IMR-90 (cell line): ENCODE measurements around the gene ADGRV1. TPM values are rescaled to one million over a fixed set of nuclear protein-coding genes. Genes with fewer than 3 reads are reported as not detected.

Source experiments
- ATAC-seq: fragments of 200-7000 bp; cut with Tn5 transposase; 2 replicates; pipeline ENCODE4 v1.9.1; 2020; ENCODE audit warnings: low read depth, mild to moderate bottlenecking, moderate library complexity
- BruUV-seq: library from RNA; stranded (reverse); fragments of 400-500 nt; replicated peaks from 2 replicates; lab custom pipeline; 2021; lab: Mats Ljungman, UMichigan
- CTCF ChIA-PET: fragments of 300-600 bp; formaldehyde crosslinking; extraction: SDS; loops from one replicate; lab custom pipeline; 2021; ENCODE audit warnings: antibody characterized with exemption; lab: Yijun Ruan, JAX
- POLR2A ChIA-PET: fragments of 300-600 bp; sonication (Branson Sonifier 250); formaldehyde crosslinking; loops from one replicate; lab custom pipeline; 2022; ENCODE audit warnings: antibody characterized with exemption; ENCODE audit not compliant: unreplicated experiment; lab: Charles Lee
- DNase-seq: peaks from one replicate; pipeline ENCODE4 v3.0.0; 2013
- H2AFZ ChIP-seq: replicated peaks from 2 replicates; pipeline ENCODE3; 2013; ENCODE audit warnings: low read length, mild to moderate bottlenecking; ENCODE audit not compliant: poor library complexity
- H2AK5ac ChIP-seq: 2 replicates; pipeline ENCODE4 v1.6.1; 2013; ENCODE audit warnings: low read depth, low read length, inconsistent platforms
- H2AK9ac ChIP-seq: replicated peaks from 2 replicates; pipeline ENCODE3; 2013; ENCODE audit warnings: mild to moderate bottlenecking, low read depth, low read length, moderate library complexity; ENCODE audit not compliant: poor library complexity
- H2BK120ac ChIP-seq: 2 replicates; pipeline ENCODE4 v1.6.1; 2013; ENCODE audit warnings: low read depth, low read length, inconsistent platforms
- H2BK15ac ChIP-seq: 3 replicates; pipeline ENCODE4 v1.6.1; 2013; ENCODE audit warnings: low read depth, low read length, inconsistent platforms
- H2BK20ac ChIP-seq: 2 replicates; pipeline ENCODE4 v1.6.1; 2013; ENCODE audit warnings: low read depth, mild to moderate bottlenecking, inconsistent platforms, low read length, moderate library complexity
- H2BK5ac ChIP-seq: 2 replicates; pipeline ENCODE4 v1.6.1; 2013; ENCODE audit warnings: mild to moderate bottlenecking, low read depth, low read length, inconsistent platforms; ENCODE audit not compliant: poor library complexity, severe bottlenecking
- H3K14ac ChIP-seq: replicated peaks from 2 replicates; pipeline ENCODE4 v1.6.1; 2013; ENCODE audit warnings: low read depth, low read length, inconsistent platforms
- H3K18ac ChIP-seq: 2 replicates; pipeline ENCODE4 v1.6.1; 2013; ENCODE audit warnings: low read depth, low read length, control low read depth
- H3K23ac ChIP-seq: 2 replicates; pipeline ENCODE4 v1.6.1; 2013; ENCODE audit warnings: low read depth, low read length, inconsistent platforms
- H3K27ac ChIP-seq: 2 replicates; pipeline ENCODE4 v1.5.1; 2013; ENCODE audit warnings: mild to moderate bottlenecking, control low read depth, low read length; ENCODE audit not compliant: insufficient read depth
- H3K27me3 ChIP-seq: 2 replicates; pipeline ENCODE4 v1.6.1; 2013; ENCODE audit warnings: low read length; ENCODE audit not compliant: control insufficient read depth, insufficient read depth
- H3K36me3 ChIP-seq: 2 replicates; pipeline ENCODE4 v1.6.1; 2013; ENCODE audit warnings: low read length, mixed read lengths; ENCODE audit not compliant: control insufficient read depth, insufficient read depth
- H3K4ac ChIP-seq: 2 replicates; pipeline ENCODE4 v1.6.1; 2013; ENCODE audit warnings: low read depth, low read length, inconsistent platforms
- H3K4me1 ChIP-seq: 2 replicates; pipeline ENCODE4 v1.6.1; 2013; ENCODE audit warnings: low read length, mixed read lengths; ENCODE audit not compliant: control insufficient read depth, insufficient read depth
- H3K4me2 ChIP-seq: 2 replicates; pipeline ENCODE4 v1.6.1; 2013; ENCODE audit warnings: low read depth, mild to moderate bottlenecking, control low read depth, low read length, moderate library complexity
- H3K4me3 ChIP-seq: 2 replicates; pipeline ENCODE4 v1.5.1; 2013; ENCODE audit warnings: low read depth, mild to moderate bottlenecking, control low read depth, low read length, moderate library complexity; ENCODE audit not compliant: insufficient read depth
- H3K56ac ChIP-seq: 2 replicates; pipeline ENCODE4 v1.6.1; 2013; ENCODE audit warnings: low read length, inconsistent platforms; ENCODE audit not compliant: insufficient read depth; ENCODE audit errors: extremely low read depth
- H3K79me1 ChIP-seq, 2 experiments: 2 replicates each; pipeline ENCODE4 v1.6.1; 2013; ENCODE audit warnings: low read length in 2 of 2, inconsistent platforms in 1 of 2, low read depth in 1 of 2
- H3K9ac ChIP-seq: 2 replicates; pipeline ENCODE4 v1.6.1; 2013; ENCODE audit warnings: low read depth, low read length, control low read depth
- H3K9me1 ChIP-seq: 2 replicates; pipeline ENCODE4 v1.6.1; 2013; ENCODE audit warnings: low read length, inconsistent platforms; ENCODE audit not compliant: insufficient read depth
- H3K9me3 ChIP-seq: 2 replicates; pipeline ENCODE4 v1.6.1; 2013; ENCODE audit warnings: low read length; ENCODE audit not compliant: control insufficient read depth, insufficient read depth
- H4K20me1 ChIP-seq: 2 replicates; pipeline ENCODE4 v1.6.1; 2013; ENCODE audit warnings: low read length, inconsistent platforms; ENCODE audit not compliant: insufficient read depth
- H4K5ac ChIP-seq: 2 replicates; pipeline ENCODE4 v1.6.1; 2013; ENCODE audit warnings: mild to moderate bottlenecking, low read depth, low read length, control low read depth
- H4K8ac ChIP-seq, 2 experiments: 2 replicates each; pipeline ENCODE4 v1.6.1; 2013; ENCODE audit warnings: low read depth in 2 of 2, low read length in 2 of 2, control low read depth in 1 of 2, inconsistent platforms in 1 of 2
- H4K91ac ChIP-seq: 2 replicates; pipeline ENCODE4 v1.6.1; 2013; ENCODE audit warnings: low read depth, low read length, inconsistent platforms; ENCODE audit not compliant: insufficient read depth
- BHLHE40 ChIP-seq: fragments of 150-350 bp; IDR thresholded peaks from 2 replicates; pipeline ENCODE4 v1.6.1; 2016; ENCODE audit warnings: mild to moderate bottlenecking, low read depth, low read length
- CEBPB ChIP-seq: IDR thresholded peaks from 2 replicates; pipeline ENCODE4 v1.6.1; 2012; ENCODE audit warnings: low read depth, low read length, improper control_type of control experiment
- CHD1 ChIP-seq: IDR thresholded peaks from 2 replicates; pipeline ENCODE4 v1.6.1; 2012; ENCODE audit warnings: low read depth, low read length, improper control_type of control experiment
- CTCF ChIP-seq: conservative IDR thresholded peaks from 2 replicates; pipeline ENCODE4 v1.5.1; 2012; ENCODE audit warnings: mild to moderate bottlenecking, low read depth, low read length, improper control_type of control experiment
- ELK1 ChIP-seq: fragments of 150-350 bp; IDR thresholded peaks from 2 replicates; pipeline ENCODE4 v1.6.1; 2016; ENCODE audit warnings: low read depth, mild to moderate bottlenecking, low read length, moderate library complexity, borderline replicate concordance
- FOS ChIP-seq: fragments of 150-350 bp; IDR thresholded peaks from 2 replicates; pipeline ENCODE4 v1.6.1; 2016; ENCODE audit warnings: low read depth, low read length
- MAZ ChIP-seq: IDR thresholded peaks from 2 replicates; pipeline ENCODE4 v1.6.1; 2012; ENCODE audit warnings: low read depth, mild to moderate bottlenecking, low read length, improper control_type of control experiment, moderate library complexity, borderline replicate concordance
- MXI1 ChIP-seq: IDR thresholded peaks from 2 replicates; pipeline ENCODE4 v1.6.1; 2012; ENCODE audit warnings: low read depth, mild to moderate bottlenecking, low read length, moderate library complexity, borderline replicate concordance
- NFE2L2 ChIP-seq: fragments of 150-350 bp; IDR thresholded peaks from 2 replicates; pipeline ENCODE4 v1.6.1; 2016; ENCODE audit warnings: low read depth, mild to moderate bottlenecking, low read length
- POLR2A ChIP-seq: IDR thresholded peaks from 2 replicates; pipeline ENCODE4 v1.6.1; 2012; ENCODE audit warnings: mild to moderate bottlenecking, low read depth, low read length
- RAD21 ChIP-seq: IDR thresholded peaks from 2 replicates; pipeline ENCODE4 v1.6.1; 2012; ENCODE audit warnings: low read length, improper control_type of control experiment
- RCOR1 ChIP-seq: IDR thresholded peaks from 2 replicates; pipeline ENCODE4 v1.6.1; 2012; ENCODE audit warnings: mild to moderate bottlenecking, low read length, improper control_type of control experiment; ENCODE audit not compliant: insufficient replicate concordance
- RFX5 ChIP-seq: IDR thresholded peaks from 2 replicates; pipeline ENCODE4 v1.8.0; 2012; ENCODE audit warnings: low read depth, mild to moderate bottlenecking, low read length, moderate library complexity
- SMC3 ChIP-seq: fragments of 150-350 bp; IDR thresholded peaks from 2 replicates; pipeline ENCODE4 v1.6.1; 2016; ENCODE audit warnings: low read depth, mild to moderate bottlenecking, antibody characterized with exemption, low read length, moderate library complexity
- WGBS, 2 experiments: methylation state at CpG; one replicate each; pipeline versions ENCODE4 v1.1.5 to v1.1.7; 2013; ENCODE audit warnings: missing lambda C conversion rate in 2 of 2; ENCODE audit not compliant: insufficient read length in 1 of 2; ENCODE audit errors: extremely low coverage in 2 of 2; 5-methylcytosine and 5-hydroxymethylcytosine counted together
- dilution Hi-C: fragments of 300-500 bp; cut with HindIII; formaldehyde crosslinking; loops from one replicate; pipeline ENCODE4 v1.14.3; 2018; ENCODE audit warnings: low sequenced_read_pairs; ENCODE audit not compliant: unreplicated experiment
- in situ Hi-C: fragments of 300-500 bp; cut with MboI; formaldehyde crosslinking; loops from 3 replicates; pipeline ENCODE4 v1.14.3; 2019; ENCODE audit warnings: low sequenced_read_pairs, inconsistent platforms, mixed read lengths
- intact Hi-C: fragments of 100-400 bp; cut with micrococcal nuclease; formaldehyde crosslinking; loops from 2 replicates; pipeline ENCODE4 v1.10.0; 2022
- polyA plus RNA-seq, 3 experiments: library from polyadenylated mRNA; depleted of rRNA; stranded (reverse); fragments of >200 nt; gene quantifications; 2 replicates each; pipeline ENCODE4 v1.2.3, GENCODE V29; 2012; ENCODE audit warnings: low replicate concordance in 1 of 3
- total RNA-seq: library from RNA; depleted of rRNA; stranded (reverse); fragments of >200 nt; gene quantifications from 2 replicates; pipeline ENCODE4 v1.2.3, GENCODE V29; 2012

Gene ADGRV1
- total and polyA plus RNA-seq, 2 of the 4 experiments (the other 2 are of a cell fraction) = under 0.01 TPM; not detected in 1

DNA sequence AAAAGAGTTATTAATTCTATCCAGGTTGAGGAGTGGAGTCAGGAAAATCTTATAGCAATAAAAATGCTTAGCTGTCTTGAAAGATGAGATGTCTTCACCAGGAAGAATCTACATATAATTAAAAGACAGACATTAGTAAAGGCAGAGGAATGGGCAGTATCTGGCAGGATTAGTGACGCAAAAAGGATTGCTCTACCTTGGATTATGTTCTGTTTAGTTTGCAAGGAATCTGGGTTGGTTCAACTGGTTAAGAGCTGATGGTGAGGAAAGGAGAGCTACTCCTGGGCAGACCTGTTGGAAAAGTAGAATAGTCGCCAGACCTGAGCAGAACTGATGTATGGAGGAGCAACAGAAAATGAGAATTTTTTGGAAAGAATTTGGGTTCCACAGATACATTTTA, 318.5 kb downstream of the ADGRV1 start:
- H2AK5ac ChIP-seq = no peak overlapping the region
- H4K91ac ChIP-seq = no peak overlapping the region
- H3K36me3 ChIP-seq = no peaks in the 10 kb centered on the region
- no peak overlapping the region for H3K4ac ChIP-seq
- no peak overlapping the region for H3K23ac ChIP-seq
- H4K8ac ChIP-seq = no peak overlapping the region
- 88% methylated on average over 1 of the region's 2 CpGs; no CpG with 5 or more reads in 1 of the 2 experiments for WGBS, 2 experiments
- no peak overlapping the region for H3K56ac ChIP-seq
- BruUV-seq = no TSS peak
- no peak for DNase-seq
- no peaks in the 10 kb centered on the region for H3K9me1 ChIP-seq
- H3K27ac ChIP-seq = no peak overlapping the region
- CTCF ChIA-PET = no interaction called here
- no peak overlapping the region for H2BK15ac ChIP-seq
- no peak overlapping the region for H2BK20ac ChIP-seq
- no peak overlapping the region for H3K14ac ChIP-seq
- H3K9ac ChIP-seq = no peak overlapping the region
- H2AK9ac ChIP-seq = no peak overlapping the region
- dilution Hi-C loops (no loop called here), in situ Hi-C loops (no loop called here), intact Hi-C loops (no loop called here)
- POLR2A ChIA-PET = no interaction called here
- no peak overlapping the region for H3K18ac ChIP-seq
- H3K4me1 ChIP-seq = no peaks in the 10 kb centered on the region
- ATAC-seq = no peak
- H4K5ac ChIP-seq = no peak overlapping the region
- H2AFZ ChIP-seq = no peak overlapping the region
- TF ChIP-seq POLR2A (no peak), NFE2L2 (no peak), CHD1 (no peak), BHLHE40 (no peak), RCOR1 (no peak), CTCF (no peak), MXI1 (no peak), ELK1 (no peak), FOS (no peak), SMC3 (no peak), MAZ (no peak), CEBPB (no peak), RAD21 (no peak), RFX5 (no peak)
- no peak overlapping the region for H2BK120ac ChIP-seq
- no peaks in the 10 kb centered on the region for H3K9me3 ChIP-seq
- no peak overlapping the region for H3K4me2 ChIP-seq
- no peak overlapping the region for H2BK5ac ChIP-seq
- peaks cover 2% of the 10 kb centered on the region; the same call in 1 of the 2 replicates for H3K27me3 ChIP-seq
- no peaks in the 10 kb centered on the region for H4K20me1 ChIP-seq
- H3K79me1 ChIP-seq = no peaks in the 10 kb centered on the region
- H3K4me3 ChIP-seq = no peak overlapping the region
